Breast epithelium (tissue), 4 donors: ENCODE data around the gene ADORA1. TPM values are rescaled to one million over a fixed set of nuclear protein-coding genes. Genes with fewer than 3 reads are reported as not detected.

ENCODE experiments used
- DNase-seq, 2 donors: peaks; one replicate each; pipeline ENCODE4 v3.0.0-alpha.2; 2019; ENCODE audit warnings: low spot score in 2 of 2
- H3K27ac ChIP-seq, 2 donors: fragments of 200-600 bp; sonication (generic) in 1 of 2; one replicate each; pipeline ENCODE4 v1.5.1; 2016 to 2019; ENCODE audit warnings: mild to moderate bottlenecking in 1 of 2
- H3K27me3 ChIP-seq, 2 donors: fragments of 200-600 bp; sonication (generic) in 1 of 2; one replicate each; pipeline versions ENCODE4 v1.5.1 to v1.6.0; 2017 to 2019; ENCODE audit warnings: control low read depth in 1 of 2, mild to moderate bottlenecking in 1 of 2
- H3K36me3 ChIP-seq: fragments of 200-600 bp; one replicate; pipeline ENCODE4 v1.5.1; 2019
- H3K4me1 ChIP-seq, 2 donors: fragments of 200-600 bp; sonication (generic); one replicate each; pipeline ENCODE4 v1.5.1; 2016 to 2019; ENCODE audit warnings: control low read depth in 1 of 2
- H3K4me3 ChIP-seq, 3 donors: fragments of 200-600 bp; sonication (generic); 1 replicate in 2 of 3; 2 replicates in 1 of 3; pipeline ENCODE4 v1.5.1; 2016 to 2019; ENCODE audit warnings: mild to moderate bottlenecking in 3 of 3, moderate library complexity in 2 of 3
- H3K9me3 ChIP-seq, 2 donors: fragments of 200-600 bp; sonication (generic) in 1 of 2; one replicate each; pipeline ENCODE4 v1.5.1; 2016 to 2019; ENCODE audit warnings: control low read depth in 1 of 2
- CTCF ChIP-seq, 3 donors: fragments of 450-650 bp; IDR thresholded peaks; one replicate each; pipeline ENCODE4 v1.5.1; 2016 to 2017; ENCODE audit warnings: antibody characterized with exemption in 3 of 3, mild to moderate bottlenecking in 3 of 3, moderate library complexity in 3 of 3
- POLR2A ChIP-seq: fragments of 450-650 bp; IDR thresholded peaks from one replicate; pipeline ENCODE4 v1.6.1; 2016; ENCODE audit warnings: antibody characterized with exemption, mild to moderate bottlenecking, moderate library complexity
- POLR2AphosphoS5 ChIP-seq, 3 donors: sonication (generic); formaldehyde crosslinking; IDR thresholded peaks; one replicate each; pipeline ENCODE4 v1.6.1; 2017; ENCODE audit warnings: antibody characterized with exemption in 3 of 3
- intact Hi-C: fragments of 100-400 bp; cut with DNase I; formaldehyde crosslinking; loops from one replicate; pipeline ENCODE4 v1.15.1; 2023; ENCODE audit warnings: low total_unique reads
- total RNA-seq, 3 donors: library from RNA; depleted of rRNA; stranded (reverse); fragments of >200 nt; gene quantifications; one replicate each; pipeline ENCODE4 v1.1.0, GENCODE V29; 2016

Gene ADORA1
- total RNA-seq, 3 donors from 2014 or later = 0.64 to 14.5 (median 5.2) TPM

GRCh38 chr1:203124011-203124410 is 3.5 kb upstream of the ADORA1 start:
- H3K9me3 ChIP-seq = no peaks in the 10 kb centered on the region
- H3K27me3 ChIP-seq = peaks cover 0 to 16% of the 10 kb centered on the region in 2 donors
- peaks cover 4 to 6% of the 10 kb centered on the region in 2 donors for H3K4me1 ChIP-seq
- H3K27ac ChIP-seq = no peak overlapping the region
- H3K36me3 ChIP-seq = no peaks in the 10 kb centered on the region
- H3K4me3 ChIP-seq = no peak overlapping the region
- no peak for TF ChIP-seq POLR2AphosphoS5 (IDR thresholded peaks at IDR 0.05)
- DNase-seq = peak in 1 of 2 donors; percentile 19
- intact Hi-C loops = no loop called here

- no peak overlapping the region for H3K27ac ChIP-seq
- peaks cover 0 to 11% of the 10 kb centered on the region in 2 donors for H3K27me3 ChIP-seq
- no peaks in the 10 kb centered on the region for H3K36me3 ChIP-seq
- intact Hi-C loops = loop anchor here (5.0 kb wide), 1 partner anchor 93 kb away; no protein-coding TSS in a partner anchor
- H3K9me3 ChIP-seq = no peaks in the 10 kb centered on the region
- no peak overlapping the region for H3K4me3 ChIP-seq
- DNase-seq = no peak
- H3K4me1 ChIP-seq = peaks cover 4 to 11% of the 10 kb centered on the region in 2 donors
- TF ChIP-seq CTCF (IDR thresholded peaks at IDR 0.05) = no peak
- TF ChIP-seq POLR2AphosphoS5 (IDR thresholded peaks at IDR 0.05) = no peak
- no peak for TF ChIP-seq POLR2A
These were observed 2.8 kb upstream of the ADORA1 start for GRCh38 chr1:203124546-203125317.

GRCh38 chr1:203126151-203126865 is 1.2 kb upstream of the ADORA1 start:
- intact Hi-C loops = loop anchor here (5.0 kb wide), 1 partner anchor 91 kb away; no protein-coding TSS in a partner anchor
- peak in 1 of 2 donors; percentile 22 for DNase-seq

GRCh38 chr1:203126866-203127665 is 460 bp upstream of the ADORA1 start:
- Histone ChIP-seq H3K4me3 (peak overlapping the region in 2 of 3 donors; percentile 55 to 63), H3K27ac (peak overlapping the region; percentile 70 to 77), H3K36me3 (no peaks in the 10 kb centered on the region), H3K27me3 (no peaks in the 10 kb centered on the region), H3K9me3 (no peaks in the 10 kb centered on the region), H3K4me1 (peaks cover 4 to 13% of the 10 kb centered on the region in 2 donors)
- TF ChIP-seq POLR2AphosphoS5 (IDR thresholded peaks at IDR 0.05) (no peak), POLR2A (no peak), CTCF (IDR thresholded peaks at IDR 0.05) (no peak)
- intact Hi-C loops = loop anchor here (5.0 kb wide), 1 partner anchor 90 kb away; no protein-coding TSS in a partner anchor
- DNase-seq = no peak

More at GRCh38 chr1:203126151-203126865, 1.2 kb upstream of the ADORA1 start:
- Histone ChIP-seq H3K36me3 (no peaks in the 10 kb centered on the region), H3K27ac (no peak overlapping the region), H3K4me3 (no peak overlapping the region), H3K4me1 (peaks cover 4 to 13% of the 10 kb centered on the region in 2 donors), H3K9me3 (no peaks in the 10 kb centered on the region), H3K27me3 (no peaks in the 10 kb centered on the region)
- TF ChIP-seq CTCF (IDR thresholded peaks at IDR 0.05) (no peak), POLR2AphosphoS5 (IDR thresholded peaks at IDR 0.05) (no peak), POLR2A (no peak)

- H3K27me3 ChIP-seq = no peaks in the 10 kb centered on the region
- TF ChIP-seq CTCF (IDR thresholded peaks at IDR 0.05) (no peak), POLR2A (no peak), POLR2AphosphoS5 (IDR thresholded peaks at IDR 0.05) (no peak)
- H3K27ac ChIP-seq = peak overlapping the region; percentile 70 to 77
- no peak for DNase-seq
- H3K4me1 ChIP-seq = peaks cover 4 to 13% of the 10 kb centered on the region in 2 donors
- H3K4me3 ChIP-seq = peak overlapping the region; percentile 12 to 63 (median 55)
- H3K9me3 ChIP-seq = no peaks in the 10 kb centered on the region
- H3K36me3 ChIP-seq = no peaks in the 10 kb centered on the region
- intact Hi-C loops = loop anchor here (5.0 kb wide), 1 partner anchor 89 kb away; no protein-coding TSS in a partner anchor
These were observed 847 bp downstream of the ADORA1 start for GRCh38 chr1:203128431-203128715.
